NCI-H2081 treated with DMSO at 0.1 percent for 48 hours (cell line): ENCODE results near the gene APBA2.
"Not testable (repeated sequence)": the region's sequence is repeated elsewhere in the genome, so short reads cannot be mapped to it uniquely, and the experiment has no call there.

Experiments
- DNase-seq: peaks from one replicate; lab custom pipeline; 2025; lab: John Stamatoyannopoulos, UW

The APBA2 gene

GRCh38 chr15:28878209-28878608 is 7.6 kb upstream of the APBA2 start:
- no peak for DNase-seq

- DNase-seq, result no peak
These were observed 6.2 kb upstream of the APBA2 start for GRCh38 chr15:28879551-28879950.

GRCh38 chr15:28880680-28881079 is 5.1 kb upstream of the APBA2 start:
- no peak for DNase-seq

GRCh38 chr15:28881170-28881569 is 4.6 kb upstream of the APBA2 start:
- no peak for DNase-seq

- no peak for DNase-seq
These were observed 4.2 kb upstream of the APBA2 start for GRCh38 chr15:28881600-28881999.

GRCh38 chr15:28884151-28884940 is 1.4 kb upstream of the APBA2 start:
- no peak for DNase-seq

- no peak for DNase-seq
These were observed 595 bp upstream of the APBA2 start for GRCh38 chr15:28885128-28885629.

GRCh38 chr15:28886431-28887338 is 911 bp downstream of the APBA2 start:
- no peak for DNase-seq

- DNase-seq, result no peak
These were observed 1.8 kb downstream of the APBA2 start for GRCh38 chr15:28887339-28888174.

GRCh38 chr15:28888302-28888894 is 2.6 kb downstream of the APBA2 start:
- DNase-seq, result no peak

GRCh38 chr15:28888900-28889299 is 3.1 kb downstream of the APBA2 start:
- DNase-seq, result no peak

- no peak for DNase-seq
These were observed 3.6 kb downstream of the APBA2 start for GRCh38 chr15:28889346-28889745.

- DNase-seq, result not testable (repeated sequence)
These were observed 4.1 kb downstream of the APBA2 start for GRCh38 chr15:28889871-28890270.

- not testable (repeated sequence) for DNase-seq
These were observed 4.5 kb downstream of the APBA2 start for GRCh38 chr15:28890291-28890690.

- no peak for DNase-seq
These were observed 5.1 kb downstream of the APBA2 start for GRCh38 chr15:28890711-28891495.

GRCh38 chr15:28891588-28891987 is 5.8 kb downstream of the APBA2 start:
- no peak for DNase-seq

- no peak for DNase-seq
These were observed 7.2 kb downstream of the APBA2 start for GRCh38 chr15:28892789-28893610.

GRCh38 chr15:28894631-28895030 is 8.9 kb downstream of the APBA2 start:
- DNase-seq, result no peak

GRCh38 chr15:28895146-28895545 is 9.4 kb downstream of the APBA2 start:
- no peak for DNase-seq

- no peak for DNase-seq
These were observed 9.8 kb downstream of the APBA2 start for GRCh38 chr15:28895566-28895965.
